Measurements from ENCODE around the gene GSC2.

DNA sequence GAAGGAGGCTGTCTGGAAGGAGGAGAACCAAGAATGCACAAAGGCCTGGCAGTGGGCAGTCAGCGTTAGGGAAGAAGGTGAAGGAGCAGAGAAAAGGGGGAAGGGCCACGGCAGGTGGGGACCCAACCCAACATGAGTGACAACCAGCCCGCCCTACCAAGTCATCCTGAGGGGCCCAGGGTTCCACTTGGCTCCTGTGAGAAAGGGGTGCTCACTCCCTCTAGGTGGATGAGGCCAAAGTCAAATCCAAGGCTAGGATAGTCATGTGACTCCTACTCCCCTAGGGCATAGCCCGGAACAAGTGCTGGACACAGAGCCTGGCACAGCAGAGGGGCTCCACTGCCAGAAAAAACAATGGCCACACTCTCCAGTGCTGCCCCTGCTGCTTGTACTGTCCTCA, 25.7 kb downstream of the GSC2 start:
- TF ChIP-seq POLR2A (IDR thresholded peaks at IDR 0.05) (no peak), CTCF (IDR thresholded peaks at IDR 0.05) (no peak)

Data from heart left ventricle (tissue), 13 donors.